Hypothalamus (tissue), 51 donors: ENCODE data around the gene NFATC1.

Experiments
- DNase-seq, 51 donors: peaks; one replicate each; lab custom pipeline; 2025; lab: John Stamatoyannopoulos, UW

The NFATC1 gene

GRCh38 chr18:79420033-79420745, 24.5 kb downstream of the NFATC1 start:
- DNase-seq, result no peak

GRCh38 chr18:79421275-79421857, 25.6 kb downstream of the NFATC1 start:
- peak in 3 of 51 donors; percentile 27 to 36 (median 36) for DNase-seq

GRCh38 chr18:79422022-79422782, 26.5 kb downstream of the NFATC1 start:
- no peak for DNase-seq

GRCh38 chr18:79422783-79423165, 27.0 kb downstream of the NFATC1 start:
- DNase-seq, result no peak

GRCh38 chr18:79423211-79424007, 27.7 kb downstream of the NFATC1 start:
- DNase-seq, result peak in 1 of 51 donors; percentile 17

- DNase-seq, result no peak
Observed at GRCh38 chr18:79424008-79424565, 28.4 kb downstream of the NFATC1 start.

- DNase-seq, result no peak
Observed at GRCh38 chr18:79424880-79425568, 29.3 kb downstream of the NFATC1 start.

- DNase-seq, result no peak
Observed at GRCh38 chr18:79425569-79425886, 29.8 kb downstream of the NFATC1 start.

GRCh38 chr18:79426376-79427300, 30.9 kb downstream of the NFATC1 start:
- DNase-seq, result no peak

- DNase-seq, result no peak
Observed at GRCh38 chr18:79427368-79428225, 31.9 kb downstream of the NFATC1 start.

- no peak for DNase-seq
Observed at GRCh38 chr18:79428287-79428686, 32.6 kb downstream of the NFATC1 start.

GRCh38 chr18:79429381-79429780, 33.7 kb downstream of the NFATC1 start:
- DNase-seq, result no peak

GRCh38 chr18:79429785-79430281, 34.1 kb downstream of the NFATC1 start:
- no peak for DNase-seq

- DNase-seq, result no peak
Observed at GRCh38 chr18:79432376-79433120, 36.8 kb downstream of the NFATC1 start.

- DNase-seq, result no peak
Observed at GRCh38 chr18:79433431-79433830, 37.7 kb downstream of the NFATC1 start.

- DNase-seq, result no peak
Observed at GRCh38 chr18:79434607-79435401, 39.1 kb downstream of the NFATC1 start.
